HFF-Myc (cell line): ENCODE data around the gene MYO16.

Experiments
- DNase-seq: peaks from one replicate; pipeline ENCODE4 v3.0.0-alpha.2; 2011; ENCODE audit warnings: low read depth; ENCODE audit errors: extremely low read depth
- H3K4me3 ChIP-seq: replicated peaks from 2 replicates; pipeline ENCODE4 v1.5.1; 2011; ENCODE audit warnings: low read depth, mild to moderate bottlenecking, control low read depth, low read length
- TF ChIP-seq, protein P1 (sequence below): IDR thresholded peaks from 2 replicates; pipeline ENCODE4 v1.5.1; 2012; ENCODE audit warnings: mild to moderate bottlenecking, low read depth, low read length, control low read depth; ENCODE audit errors: missing control alignments

The MYO16 gene

DNA sequence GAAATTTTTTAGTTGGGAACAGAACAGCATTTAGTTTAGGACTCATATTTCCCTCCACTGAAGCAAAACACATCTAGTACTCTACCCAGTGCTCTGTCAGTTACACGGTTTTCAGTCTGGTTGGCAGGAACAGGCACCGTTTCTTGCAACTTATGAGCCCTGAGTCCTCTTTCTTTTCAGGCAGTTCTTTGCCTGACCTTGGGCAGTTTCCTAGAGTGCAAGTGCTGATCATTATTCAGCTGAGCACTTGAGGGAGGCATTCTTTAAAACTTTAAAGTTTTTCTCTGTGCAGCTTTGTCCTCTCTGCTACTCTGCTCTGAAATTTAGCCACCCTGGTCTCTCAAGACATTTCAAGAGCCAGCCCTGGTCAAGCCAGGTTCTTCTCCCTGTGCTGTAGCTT is 96.1 kb downstream of the MYO16 start:
- DNase-seq, result no peak
- TF ChIP-seq, protein P1, sequence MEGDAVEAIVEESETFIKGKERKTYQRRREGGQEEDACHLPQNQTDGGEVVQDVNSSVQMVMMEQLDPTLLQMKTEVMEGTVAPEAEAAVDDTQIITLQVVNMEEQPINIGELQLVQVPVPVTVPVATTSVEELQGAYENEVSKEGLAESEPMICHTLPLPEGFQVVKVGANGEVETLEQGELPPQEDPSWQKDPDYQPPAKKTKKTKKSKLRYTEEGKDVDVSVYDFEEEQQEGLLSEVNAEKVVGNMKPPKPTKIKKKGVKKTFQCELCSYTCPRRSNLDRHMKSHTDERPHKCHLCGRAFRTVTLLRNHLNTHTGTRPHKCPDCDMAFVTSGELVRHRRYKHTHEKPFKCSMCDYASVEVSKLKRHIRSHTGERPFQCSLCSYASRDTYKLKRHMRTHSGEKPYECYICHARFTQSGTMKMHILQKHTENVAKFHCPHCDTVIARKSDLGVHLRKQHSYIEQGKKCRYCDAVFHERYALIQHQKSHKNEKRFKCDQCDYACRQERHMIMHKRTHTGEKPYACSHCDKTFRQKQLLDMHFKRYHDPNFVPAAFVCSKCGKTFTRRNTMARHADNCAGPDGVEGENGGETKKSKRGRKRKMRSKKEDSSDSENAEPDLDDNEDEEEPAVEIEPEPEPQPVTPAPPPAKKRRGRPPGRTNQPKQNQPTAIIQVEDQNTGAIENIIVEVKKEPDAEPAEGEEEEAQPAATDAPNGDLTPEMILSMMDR, result no peak

DNA sequence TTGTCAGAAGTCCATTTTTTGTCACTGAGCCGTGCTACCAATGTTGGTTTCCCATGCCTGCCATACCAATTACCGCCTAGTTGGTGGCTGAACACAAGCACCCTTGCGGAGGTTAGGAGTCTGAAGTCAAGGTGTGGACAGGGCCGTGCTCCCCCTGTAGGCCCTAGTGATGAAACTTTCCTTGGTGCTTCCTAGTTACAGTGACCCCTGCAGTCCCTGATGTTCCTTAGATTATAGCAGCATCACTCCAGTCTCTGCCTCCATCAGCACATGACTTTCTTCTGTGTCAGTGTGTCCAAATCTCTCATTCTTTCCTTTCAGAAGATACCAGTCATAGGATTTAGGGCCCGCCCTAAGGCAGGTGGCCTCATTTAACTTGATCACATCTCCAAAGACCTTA is 99.0 kb downstream of the MYO16 start:
- TF ChIP-seq, protein P1, result peak; percentile 23

More for the DNA sequence above, 96.1 kb downstream of the MYO16 start:
- no peak overlapping the region for H3K4me3 ChIP-seq

DNA sequence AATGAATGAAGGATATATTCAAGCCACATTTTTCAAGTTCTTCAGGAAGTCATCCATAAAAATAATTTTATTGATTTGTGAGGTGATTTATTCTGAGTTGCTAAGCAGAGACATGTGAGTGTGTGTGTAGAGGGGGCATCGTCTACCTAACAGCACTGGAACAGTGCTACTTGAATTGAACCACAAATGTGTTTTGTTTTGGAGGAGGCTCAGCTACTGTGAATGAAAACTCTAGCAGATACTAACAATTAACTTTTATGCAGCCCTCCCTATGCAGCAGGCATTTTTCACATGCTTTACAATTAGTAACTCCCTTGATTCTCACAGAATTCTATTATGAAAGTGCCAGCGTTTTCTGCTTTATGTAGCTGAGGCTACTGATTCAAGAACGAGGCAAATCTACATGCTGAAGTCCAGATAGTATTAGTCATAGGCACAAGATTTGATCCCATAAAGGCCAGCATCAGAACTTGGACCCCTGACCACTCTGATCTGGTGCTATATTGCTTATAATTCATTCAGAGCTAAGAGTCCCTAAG is 103.7 kb downstream of the MYO16 start:
- H3K4me3 ChIP-seq, result no peak overlapping the region
- DNase-seq, result no peak
- TF ChIP-seq, protein P1, result no peak

More for the DNA sequence above, 99.0 kb downstream of the MYO16 start:
- H3K4me3 ChIP-seq, result no peak overlapping the region
- no peak for DNase-seq

DNA sequence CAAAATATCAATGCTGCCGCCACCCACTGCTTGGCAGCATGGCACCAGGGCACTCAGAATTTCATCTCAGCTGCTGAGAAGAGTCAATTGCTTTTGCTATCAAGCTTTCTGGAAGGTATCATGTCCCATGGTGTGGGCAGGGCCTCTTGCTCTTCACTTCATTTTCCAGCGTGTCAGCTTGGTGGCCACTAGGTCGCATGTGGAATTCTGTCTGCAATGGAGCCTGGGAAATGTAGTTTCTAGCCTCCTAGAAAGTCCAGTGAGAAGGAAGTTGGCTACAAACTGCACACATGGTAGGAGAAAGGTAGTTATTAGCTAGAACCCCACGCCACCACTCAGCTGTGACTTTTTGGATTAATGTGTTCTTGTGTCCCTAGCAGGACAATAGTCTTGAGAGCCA is 105.3 kb downstream of the MYO16 start:
- TF ChIP-seq, protein P1, result no peak
- no peak for DNase-seq

DNA sequence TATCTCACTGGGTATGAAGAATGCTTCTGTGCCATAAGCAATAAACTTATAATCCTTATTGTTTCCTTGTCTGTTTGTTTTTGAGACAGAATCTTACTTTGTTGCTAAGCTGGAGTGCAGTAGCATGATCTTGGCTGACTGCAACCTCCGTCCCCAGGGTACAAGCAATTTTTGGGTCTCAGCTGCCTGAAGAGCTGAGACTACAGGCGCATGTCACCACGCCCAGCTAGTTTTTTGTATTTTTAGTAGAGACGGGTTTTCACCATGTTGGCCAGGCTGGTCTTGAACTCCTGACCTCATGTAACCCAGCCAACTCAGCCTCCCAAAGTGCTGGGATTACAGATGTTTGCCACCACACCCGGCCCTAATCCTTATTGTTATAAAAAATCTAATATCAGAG is 112.5 kb downstream of the MYO16 start:
- no peak overlapping the region for H3K4me3 ChIP-seq
- TF ChIP-seq, protein P1, result no peak
- no peak for DNase-seq

More for the DNA sequence above, 105.3 kb downstream of the MYO16 start:
- H3K4me3 ChIP-seq, result no peak overlapping the region

DNA sequence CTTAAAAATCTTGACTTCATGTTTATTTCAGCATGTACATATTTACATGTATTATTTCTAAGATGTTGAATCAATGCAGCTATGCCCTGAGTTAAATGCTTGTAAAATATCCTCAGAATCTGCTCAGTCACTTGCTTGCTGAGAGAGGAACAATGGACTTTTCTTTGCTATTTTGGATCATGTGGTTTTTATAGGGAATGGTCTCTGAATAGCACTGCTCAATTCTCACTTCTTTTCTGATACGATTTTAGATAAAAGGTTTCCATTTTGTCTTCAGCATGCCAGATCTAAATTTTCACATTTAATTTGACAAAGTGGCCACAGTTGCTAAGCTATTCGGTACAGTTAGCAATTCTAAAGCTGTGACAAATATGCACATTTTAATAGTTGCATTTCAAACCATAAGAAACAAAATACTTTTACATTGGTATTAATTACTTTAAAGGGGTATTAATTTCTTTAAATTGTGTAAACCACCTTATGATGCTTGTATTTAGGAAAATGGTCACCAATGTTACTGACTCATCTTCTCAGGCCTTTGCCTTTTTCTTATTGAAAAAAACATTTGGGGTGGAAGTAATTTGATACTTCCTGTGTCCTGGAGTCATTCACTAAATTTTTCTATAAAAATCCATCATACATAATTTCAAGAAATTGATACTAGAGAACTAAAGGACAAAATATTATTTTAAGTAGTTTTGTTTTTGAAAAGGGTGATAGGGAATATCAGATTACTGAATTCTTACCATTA is 113.5 kb downstream of the MYO16 start:
- DNase-seq, result no peak
- H3K4me3 ChIP-seq, result no peak overlapping the region
- TF ChIP-seq, protein P1, result no peak
